Measurements from ENCODE around the gene HOXC11.
A peak's percentile ranks its signal among the peaks of the same experiment; 100 is the strongest.

- TF ChIP-seq EZH2 (IDR thresholded peaks at IDR 0.05; ENCODE audit: low read depth, unreplicated experiment) (peak; percentile 97), CTCF (conservative IDR thresholded peaks at IDR 0.05; ENCODE audit: low read depth in 2 of 2) (no peak), POLR2AphosphoS5 (IDR thresholded peaks at IDR 0.05; ENCODE audit: low read depth) (no peak), ETS1 (IDR thresholded peaks at IDR 0.05) (no peak), REST (IDR thresholded peaks at IDR 0.05; ENCODE audit: unreplicated experiment) (no peak), EZH2phosphoT487 (IDR thresholded peaks at IDR 0.05; ENCODE audit: unreplicated experiment) (no peak), STAT1 (IDR thresholded peaks at IDR 0.05; ENCODE audit: unreplicated experiment) (no peak), ZNF114 (CRISPR knock-in tag; IDR thresholded peaks at IDR 0.05) (no peak), NANOG (IDR thresholded peaks at IDR 0.05; ENCODE audit: borderline replicate concordance) (no peak)
Observed at GRCh38 chr12:54019091-54019811, 46.3 kb downstream of the HOXC11 start.

Measured in GM23338 (cell line).